ENCODE data around the gene TMIE.
A peak's percentile ranks its signal among the peaks of the same experiment; 100 is the strongest.

The TMIE gene

DNA sequence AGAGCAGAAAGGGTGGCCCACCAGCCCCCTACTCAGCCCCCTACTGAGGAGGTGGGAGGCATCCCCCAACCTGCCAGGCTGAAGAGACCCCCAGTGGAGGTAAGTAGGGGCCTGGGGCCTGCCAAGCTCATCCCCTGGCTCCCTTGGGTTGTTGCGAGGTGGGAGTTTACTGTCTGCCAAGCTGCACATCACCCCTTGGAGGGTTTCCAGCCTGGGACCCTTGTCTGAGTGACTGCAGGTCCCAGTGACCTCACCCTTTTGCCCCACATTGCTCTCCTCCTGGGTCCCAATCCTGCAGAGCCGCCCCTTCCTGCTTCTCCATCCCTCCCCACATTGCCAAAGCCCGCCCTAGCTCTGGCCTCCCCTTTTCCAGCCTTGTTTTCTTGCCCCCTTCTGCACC is 6.7 kb upstream of the TMIE start:
- H3K4me3 ChIP-seq (ENCODE audit: control insufficient read depth, low read depth, low read length): no peak overlapping the region
- TF ChIP-seq, protein P1, sequence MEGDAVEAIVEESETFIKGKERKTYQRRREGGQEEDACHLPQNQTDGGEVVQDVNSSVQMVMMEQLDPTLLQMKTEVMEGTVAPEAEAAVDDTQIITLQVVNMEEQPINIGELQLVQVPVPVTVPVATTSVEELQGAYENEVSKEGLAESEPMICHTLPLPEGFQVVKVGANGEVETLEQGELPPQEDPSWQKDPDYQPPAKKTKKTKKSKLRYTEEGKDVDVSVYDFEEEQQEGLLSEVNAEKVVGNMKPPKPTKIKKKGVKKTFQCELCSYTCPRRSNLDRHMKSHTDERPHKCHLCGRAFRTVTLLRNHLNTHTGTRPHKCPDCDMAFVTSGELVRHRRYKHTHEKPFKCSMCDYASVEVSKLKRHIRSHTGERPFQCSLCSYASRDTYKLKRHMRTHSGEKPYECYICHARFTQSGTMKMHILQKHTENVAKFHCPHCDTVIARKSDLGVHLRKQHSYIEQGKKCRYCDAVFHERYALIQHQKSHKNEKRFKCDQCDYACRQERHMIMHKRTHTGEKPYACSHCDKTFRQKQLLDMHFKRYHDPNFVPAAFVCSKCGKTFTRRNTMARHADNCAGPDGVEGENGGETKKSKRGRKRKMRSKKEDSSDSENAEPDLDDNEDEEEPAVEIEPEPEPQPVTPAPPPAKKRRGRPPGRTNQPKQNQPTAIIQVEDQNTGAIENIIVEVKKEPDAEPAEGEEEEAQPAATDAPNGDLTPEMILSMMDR (IDR thresholded peaks at IDR 0.05; ENCODE audit: control insufficient read depth, insufficient read depth, low read depth, low read length, missing control alignments): no peak
- no peak for DNase-seq (ENCODE audit: low read depth)

DNA sequence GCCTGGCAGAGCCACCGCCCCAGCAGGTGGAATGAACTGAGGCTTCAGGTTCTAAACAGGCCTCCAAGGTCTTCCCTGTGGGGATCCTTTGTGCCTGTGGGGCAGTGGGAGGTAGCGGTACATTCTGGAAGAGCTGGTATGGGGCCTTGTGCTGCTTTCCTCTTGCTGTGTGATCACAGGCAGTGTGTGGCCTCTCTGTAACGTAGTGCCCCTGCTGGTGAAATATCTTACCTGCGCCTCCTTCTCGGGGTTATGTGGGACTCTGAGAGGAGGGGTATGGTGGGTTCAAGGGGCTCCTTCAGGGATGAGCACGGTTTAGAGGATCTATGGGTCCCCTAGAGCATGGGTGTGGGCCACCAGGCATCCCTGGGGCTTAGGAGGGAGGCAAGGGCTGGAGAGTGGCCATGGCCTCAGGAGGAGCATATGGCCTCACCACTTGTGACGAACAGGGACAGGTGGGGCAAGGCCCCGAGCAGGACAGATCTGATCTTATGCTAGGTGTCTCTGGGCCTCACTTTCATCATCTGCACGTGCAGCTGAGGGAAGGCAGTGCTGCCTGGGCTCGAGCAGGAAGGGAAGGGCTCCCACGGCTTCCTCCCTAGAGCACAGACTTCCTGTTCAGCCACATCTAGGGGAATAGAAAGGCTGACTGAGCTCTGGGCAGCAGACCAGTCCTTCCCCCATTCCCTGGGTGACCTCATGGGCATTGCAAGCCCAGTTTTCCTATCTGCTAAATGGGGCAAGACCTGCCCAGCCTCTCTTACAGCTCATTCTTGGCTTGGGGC is 5.8 kb upstream of the TMIE start:
- no peak for DNase-seq (ENCODE audit: low read depth)

DNA sequence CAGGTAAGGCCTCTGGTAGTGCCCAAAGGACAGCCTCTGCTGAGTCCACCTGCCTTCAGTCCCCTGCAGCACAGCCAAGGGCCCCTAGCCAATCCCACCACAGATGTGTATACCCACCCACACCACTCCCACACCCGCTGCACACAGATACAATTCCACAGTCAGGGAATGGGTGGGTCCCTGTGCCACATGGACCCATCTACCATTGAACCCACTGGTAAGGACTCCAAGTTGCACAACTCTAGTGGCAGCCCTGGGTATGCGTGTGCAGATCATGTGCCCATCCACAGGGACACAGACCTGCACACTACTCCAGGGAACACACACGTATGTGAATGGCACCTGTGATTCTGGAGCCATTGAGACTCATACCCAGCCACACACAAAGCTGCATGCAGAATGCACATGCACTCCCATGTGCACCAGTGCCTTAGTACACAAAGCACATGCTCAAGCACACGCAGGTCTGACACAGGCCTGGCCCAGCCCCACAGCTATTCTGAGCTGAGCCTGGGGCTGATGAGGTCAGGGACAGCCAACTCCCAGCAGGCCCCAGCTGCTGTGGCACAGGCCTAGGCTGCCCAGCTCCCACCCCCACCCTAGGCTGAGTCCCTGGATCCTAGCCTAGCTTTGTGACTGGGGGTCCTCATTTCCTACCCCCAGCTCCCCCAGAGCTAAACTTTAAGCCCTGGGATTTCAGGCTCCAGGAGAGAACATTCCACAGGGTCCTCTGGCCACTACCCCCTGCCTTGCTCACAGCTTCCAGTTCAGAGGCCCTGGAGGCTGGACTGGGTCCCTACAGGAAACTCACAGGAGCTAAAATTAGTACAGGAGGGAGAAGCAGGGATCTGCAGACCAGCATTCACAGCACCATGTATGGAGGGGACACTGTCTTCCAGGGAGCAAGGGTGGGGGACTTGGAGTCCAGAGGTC is 5.0 kb upstream of the TMIE start:
- H3K4me3 ChIP-seq (ENCODE audit: control insufficient read depth, low read depth, low read length): no peak overlapping the region
- TF ChIP-seq, protein P1 (IDR thresholded peaks at IDR 0.05; ENCODE audit: control insufficient read depth, insufficient read depth, low read depth, low read length, missing control alignments): no peak
- peak; percentile 4 for DNase-seq (ENCODE audit: low read depth)

More for the DNA sequence above, 5.8 kb upstream of the TMIE start:
- TF ChIP-seq, protein P1 (IDR thresholded peaks at IDR 0.05; ENCODE audit: control insufficient read depth, insufficient read depth, low read depth, low read length, missing control alignments): peak; percentile 36
- no peak overlapping the region for H3K4me3 ChIP-seq (ENCODE audit: control insufficient read depth, low read depth, low read length)

DNA sequence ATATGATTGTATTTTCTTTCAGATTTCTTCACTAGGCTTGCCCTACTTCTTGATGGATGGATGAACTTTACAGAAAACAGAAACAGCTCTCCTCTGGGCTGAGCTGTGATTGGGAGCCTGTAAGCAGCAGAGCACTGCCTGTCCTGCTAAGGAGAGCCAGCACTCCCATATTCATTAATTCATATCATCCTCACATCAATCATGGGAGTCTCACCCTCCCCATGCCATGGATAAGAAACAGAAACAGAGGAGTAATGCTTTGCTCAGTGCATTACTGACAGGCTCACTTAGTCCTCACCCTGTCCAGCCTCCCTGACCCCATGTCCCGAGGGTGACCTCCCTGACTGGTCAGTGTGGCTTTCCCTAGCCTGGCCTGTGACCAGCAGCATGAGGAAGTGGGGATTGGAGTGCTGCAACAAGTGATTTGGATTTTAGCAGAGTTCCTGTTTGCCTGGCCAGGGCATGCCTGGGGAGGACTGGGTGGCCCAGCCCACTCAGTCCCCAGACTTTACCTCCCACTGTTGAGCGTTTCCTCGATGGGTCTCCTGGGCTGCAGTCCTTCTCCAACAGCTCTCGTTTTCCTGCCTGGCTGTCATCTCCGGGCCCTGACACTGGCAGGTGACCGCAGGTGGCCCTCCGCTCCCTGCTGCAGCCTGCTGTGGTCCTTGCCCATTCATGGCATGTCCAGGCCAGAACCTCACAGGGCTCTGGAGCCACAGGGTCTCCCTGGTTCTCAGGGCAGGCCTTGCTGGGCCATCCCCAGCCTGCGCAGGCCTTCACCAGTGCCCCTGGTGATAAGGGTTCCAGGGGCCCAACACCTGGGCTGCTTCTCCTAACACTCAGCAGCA is 1.3 kb upstream of the TMIE start:
- no peak overlapping the region for H3K4me3 ChIP-seq (ENCODE audit: control insufficient read depth, low read depth, low read length)
- no peak for DNase-seq (ENCODE audit: low read depth)
- TF ChIP-seq, protein P1 (IDR thresholded peaks at IDR 0.05; ENCODE audit: control insufficient read depth, insufficient read depth, low read depth, low read length, missing control alignments): no peak

DNA sequence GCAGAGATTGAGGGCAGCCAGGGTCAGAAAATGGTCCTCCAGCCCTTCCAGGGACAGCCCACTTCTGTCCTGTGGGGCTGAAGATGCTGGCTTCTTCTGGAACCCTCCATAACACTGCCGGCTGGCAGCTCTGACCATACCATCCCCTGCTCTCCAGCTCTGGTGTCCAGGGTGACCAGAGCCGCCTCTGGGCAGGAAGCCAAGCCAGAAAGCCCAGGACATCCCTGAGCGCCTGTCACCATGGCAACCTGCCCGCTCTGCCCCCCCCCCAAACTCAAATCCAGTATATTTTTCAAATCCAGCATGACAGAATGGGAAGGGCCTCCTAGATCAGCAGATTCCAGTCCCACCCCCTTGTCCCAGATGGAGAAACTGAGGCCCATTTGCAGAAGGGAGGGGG is 420 bp upstream of the TMIE start:
- TF ChIP-seq, protein P1 (IDR thresholded peaks at IDR 0.05; ENCODE audit: control insufficient read depth, insufficient read depth, low read depth, low read length, missing control alignments): no peak
- H3K4me3 ChIP-seq (ENCODE audit: control insufficient read depth, low read depth, low read length): no peak overlapping the region
- no peak for DNase-seq (ENCODE audit: low read depth)
